Nephron progenitor cell (in vitro differentiated cells): ENCODE measurements around the gene CTDP1.

Experiments
- DNase-seq: peaks from one replicate; pipeline ENCODE4 v3.0.0; 2021
- H3K27ac Mint-ChIP-seq: 2 replicates; pipeline ENCODE4 v1.8.0; 2021; ENCODE audit warnings: mild to moderate bottlenecking, moderate library complexity, mixed read lengths
- H3K27me3 Mint-ChIP-seq: 2 replicates; pipeline ENCODE4 v1.8.0; 2021; ENCODE audit warnings: mild to moderate bottlenecking, low read depth, mixed read lengths; ENCODE audit not compliant: poor library complexity
- H3K36me3 Mint-ChIP-seq: 2 replicates; pipeline ENCODE4 v1.8.0; 2021; ENCODE audit warnings: low read depth, mixed read lengths
- H3K4me1 Mint-ChIP-seq: 2 replicates; pipeline ENCODE4 v1.8.0; 2021; ENCODE audit warnings: mixed read lengths
- H3K4me3 Mint-ChIP-seq: 2 replicates; pipeline ENCODE4 v1.8.0; 2021; ENCODE audit warnings: mild to moderate bottlenecking, moderate library complexity, mixed read lengths
- H3K9me3 Mint-ChIP-seq: 2 replicates; pipeline ENCODE4 v1.8.0; 2021; ENCODE audit warnings: mild to moderate bottlenecking, moderate library complexity, mixed read lengths
- CTCF ChIP-seq: fragments of 200-600 bp; sonication (generic); IDR thresholded peaks from 2 replicates; pipeline ENCODE4 v1.5.0; 2021; ENCODE audit warnings: antibody characterized with exemption

The CTDP1 gene

GRCh38 chr18:79740521-79741361 is 61.1 kb downstream of the CTDP1 start:
- H3K4me3 Mint-ChIP-seq: no peak overlapping the region
- TF ChIP-seq CTCF: no peak
- H3K36me3 Mint-ChIP-seq: peaks cover 67% of the 10 kb centered on the region

GRCh38 chr18:79741362-79741700 is 61.7 kb downstream of the CTDP1 start:
- peaks cover 10% of the 10 kb centered on the region for H3K4me1 Mint-ChIP-seq

More at GRCh38 chr18:79740521-79741361, 61.1 kb downstream of the CTDP1 start:
- H3K9me3 Mint-ChIP-seq: peaks cover 7% of the 10 kb centered on the region
- peaks cover 3% of the 10 kb centered on the region for H3K27me3 Mint-ChIP-seq
- DNase-seq: no peak
- peaks cover 10% of the 10 kb centered on the region for H3K4me1 Mint-ChIP-seq
- H3K27ac Mint-ChIP-seq: no peak overlapping the region

GRCh38 chr18:79742076-79742475 is 62.5 kb downstream of the CTDP1 start:
- H3K27ac Mint-ChIP-seq: no peak overlapping the region
- DNase-seq: no peak
- H3K27me3 Mint-ChIP-seq: peaks cover 3% of the 10 kb centered on the region
- H3K9me3 Mint-ChIP-seq: peaks cover 7% of the 10 kb centered on the region
- no peak overlapping the region for H3K4me3 Mint-ChIP-seq
- peaks cover 69% of the 10 kb centered on the region for H3K36me3 Mint-ChIP-seq
- no peak for TF ChIP-seq CTCF
- H3K4me1 Mint-ChIP-seq: peaks cover 10% of the 10 kb centered on the region

More at GRCh38 chr18:79741362-79741700, 61.7 kb downstream of the CTDP1 start:
- H3K4me3 Mint-ChIP-seq: no peak overlapping the region
- peaks cover 7% of the 10 kb centered on the region for H3K9me3 Mint-ChIP-seq
- no peak for TF ChIP-seq CTCF
- H3K36me3 Mint-ChIP-seq: peaks cover 68% of the 10 kb centered on the region
- DNase-seq: no peak
- no peak overlapping the region for H3K27ac Mint-ChIP-seq
- peaks cover 3% of the 10 kb centered on the region for H3K27me3 Mint-ChIP-seq

- Mint-ChIP-seq H3K27me3 (no peaks in the 10 kb centered on the region), H3K27ac (peak overlapping the region; percentile 20), H3K9me3 (peaks cover 7% of the 10 kb centered on the region), H3K36me3 (peaks cover 52% of the 10 kb centered on the region), H3K4me3 (no peak overlapping the region), H3K4me1 (peaks cover 13% of the 10 kb centered on the region)
- TF ChIP-seq CTCF: no peak
- no peak for DNase-seq
Observed at GRCh38 chr18:79744625-79745024, 65.0 kb downstream of the CTDP1 start.

- Mint-ChIP-seq H3K4me3 (no peak overlapping the region), H3K27me3 (no peaks in the 10 kb centered on the region), H3K27ac (no peak overlapping the region), H3K9me3 (no peaks in the 10 kb centered on the region), H3K4me1 (peaks cover 11% of the 10 kb centered on the region), H3K36me3 (peaks cover 39% of the 10 kb centered on the region)
- no peak for DNase-seq
- no peak for TF ChIP-seq CTCF
Observed at GRCh38 chr18:79746730-79747129, 67.1 kb downstream of the CTDP1 start.
